ENCODE data around the gene PADI3. TPM values are rescaled to one million over a fixed set of nuclear protein-coding genes. Genes with fewer than 3 reads are reported as not detected.

Gene PADI3
- polyA plus RNA-seq, 3 donors = 0.01 TPM; not detected in 2

DNA sequence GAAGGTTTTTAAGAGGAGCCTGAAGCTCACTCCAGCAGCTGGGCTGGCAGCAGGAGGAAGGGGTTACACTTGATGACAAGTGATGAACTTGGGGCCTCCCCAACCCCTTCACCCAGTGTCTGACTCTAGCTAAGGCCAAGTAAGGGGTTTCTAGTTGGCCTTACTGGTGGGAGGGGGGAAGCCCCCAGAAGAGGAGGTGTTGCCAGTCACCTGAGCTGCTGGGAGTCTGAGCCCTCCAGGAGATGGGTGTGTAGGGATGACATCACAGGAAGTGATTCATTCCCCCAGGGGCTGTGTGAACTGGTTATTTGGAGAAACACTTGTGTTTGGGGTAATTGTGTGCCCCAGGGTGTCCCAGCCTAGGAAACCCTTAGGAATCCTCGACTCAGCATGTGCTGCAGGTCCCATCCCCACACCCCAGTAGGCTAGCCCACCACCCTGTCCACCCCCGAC is 40.9 kb upstream of the PADI3 start:
- no peaks in the 10 kb centered on the region for H3K79me2 ChIP-seq (ENCODE audit: insufficient read depth, low read length)
- no peaks in the 10 kb centered on the region for H3K9me3 ChIP-seq (replicated peaks in 1 of 2; ENCODE audit: control insufficient read depth in 1 of 2, insufficient read depth in 1 of 2, low read length in 2 of 2)
- peak overlapping the region in 1 of 2 donors; percentile 65 for H3K4me3 Mint-ChIP-seq
- peak overlapping the region; percentile 54 to 76 for H3K27ac ChIP-seq (ENCODE audit: low read depth in 1 of 2, low read length in 2 of 2)
- WGBS (ENCODE audit: insufficient coverage) = 40% methylated on average over 2 of the region's 2 CpGs
- no peak overlapping the region for H3K9ac ChIP-seq (ENCODE audit: insufficient read depth, low read length, poor library complexity, severe bottlenecking)
- TF ChIP-seq, protein P1, sequence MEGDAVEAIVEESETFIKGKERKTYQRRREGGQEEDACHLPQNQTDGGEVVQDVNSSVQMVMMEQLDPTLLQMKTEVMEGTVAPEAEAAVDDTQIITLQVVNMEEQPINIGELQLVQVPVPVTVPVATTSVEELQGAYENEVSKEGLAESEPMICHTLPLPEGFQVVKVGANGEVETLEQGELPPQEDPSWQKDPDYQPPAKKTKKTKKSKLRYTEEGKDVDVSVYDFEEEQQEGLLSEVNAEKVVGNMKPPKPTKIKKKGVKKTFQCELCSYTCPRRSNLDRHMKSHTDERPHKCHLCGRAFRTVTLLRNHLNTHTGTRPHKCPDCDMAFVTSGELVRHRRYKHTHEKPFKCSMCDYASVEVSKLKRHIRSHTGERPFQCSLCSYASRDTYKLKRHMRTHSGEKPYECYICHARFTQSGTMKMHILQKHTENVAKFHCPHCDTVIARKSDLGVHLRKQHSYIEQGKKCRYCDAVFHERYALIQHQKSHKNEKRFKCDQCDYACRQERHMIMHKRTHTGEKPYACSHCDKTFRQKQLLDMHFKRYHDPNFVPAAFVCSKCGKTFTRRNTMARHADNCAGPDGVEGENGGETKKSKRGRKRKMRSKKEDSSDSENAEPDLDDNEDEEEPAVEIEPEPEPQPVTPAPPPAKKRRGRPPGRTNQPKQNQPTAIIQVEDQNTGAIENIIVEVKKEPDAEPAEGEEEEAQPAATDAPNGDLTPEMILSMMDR (IDR thresholded peaks at IDR 0.05) = no peak
- peak overlapping the region; percentile 49 to 95 (median 94) for H3K27ac Mint-ChIP-seq
- H3K36me3 Mint-ChIP-seq = peaks cover 0 to 3% of the 10 kb centered on the region in 2 donors
- H3K4me3 ChIP-seq (replicated peaks in 1 of 3; ENCODE audit: low read depth in 2 of 3, low read length in 3 of 3) = peak overlapping the region in 1 of 3 experiments; percentile 47
- no peaks in the 10 kb centered on the region for H4K20me1 ChIP-seq (ENCODE audit: insufficient read depth, low read length)
- peaks cover 9 to 12% (median 12%) of the 10 kb centered on the region in 3 donors for H3K27me3 Mint-ChIP-seq (ENCODE audit: low read depth in 3 of 3)
- H3K4me1 ChIP-seq (ENCODE audit: control insufficient read depth in 1 of 2, insufficient read depth in 2 of 2, low read length in 2 of 2) = peaks cover 43 to 46% of the 10 kb centered on the region in 2 donors
- H3K4me2 ChIP-seq (replicated peaks; ENCODE audit: extremely low read depth, low read length, poor library complexity, severe bottlenecking) = peak overlapping the region; percentile 44
- no peaks in the 10 kb centered on the region for H3K36me3 ChIP-seq (replicated peaks in 1 of 2; ENCODE audit: control insufficient read depth in 1 of 2, insufficient read depth in 2 of 2, low read length in 2 of 2)
- H3K4me1 Mint-ChIP-seq = peaks cover 40% of the 10 kb centered on the region
- no peaks in the 10 kb centered on the region for H3K27me3 ChIP-seq (ENCODE audit: control insufficient read depth in 2 of 2, insufficient read depth in 2 of 2, low read length in 2 of 2)
- peak; percentile 58 to 89 (median 81) for DNase-seq
- intact Hi-C loops (cut with micrococcal nuclease) = no loop called here
- no peak overlapping the region for H2AFZ ChIP-seq (ENCODE audit: insufficient read depth, low read depth, low read length, poor library complexity, severe bottlenecking)
- H3K9me3 Mint-ChIP-seq = peaks cover 0 to 3% (median 0%) of the 10 kb centered on the region in 7 donors

DNA sequence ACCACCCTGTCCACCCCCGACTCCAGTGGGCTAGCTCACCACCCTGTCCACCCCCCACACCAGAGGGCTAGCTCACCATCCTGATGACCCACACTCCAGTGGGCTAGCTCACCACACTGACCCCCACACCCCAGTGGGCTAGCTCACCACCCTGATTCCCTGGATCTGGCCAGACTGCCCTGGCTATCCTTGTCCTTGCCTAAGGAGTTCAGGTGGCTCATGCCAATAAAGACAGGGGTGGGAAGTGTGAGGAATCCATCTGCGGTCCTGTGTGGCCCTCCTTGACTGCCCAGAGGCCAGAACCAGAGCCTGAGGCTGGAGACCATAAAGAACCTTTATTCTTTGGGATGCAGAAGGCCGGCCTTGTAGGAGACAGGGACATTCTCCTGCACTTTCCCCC is 40.4 kb upstream of the PADI3 start:
- TF ChIP-seq, protein P1 (IDR thresholded peaks at IDR 0.05) = no peak
- Histone ChIP-seq H3K9ac (ENCODE audit: insufficient read depth, low read length, poor library complexity, severe bottlenecking) (no peak overlapping the region), H3K27me3 (ENCODE audit: control insufficient read depth in 2 of 2, insufficient read depth in 2 of 2, low read length in 2 of 2) (no peaks in the 10 kb centered on the region), H3K9me3 (replicated peaks in 1 of 2; ENCODE audit: control insufficient read depth in 1 of 2, insufficient read depth in 1 of 2, low read length in 2 of 2) (no peaks in the 10 kb centered on the region), H3K79me2 (ENCODE audit: insufficient read depth, low read length) (no peaks in the 10 kb centered on the region), H3K4me2 (replicated peaks; ENCODE audit: extremely low read depth, low read length, poor library complexity, severe bottlenecking) (peak overlapping the region; percentile 44), H3K4me3 (replicated peaks in 1 of 3; ENCODE audit: low read depth in 2 of 3, low read length in 3 of 3) (peak overlapping the region in 1 of 3 experiments; percentile 47), H3K27ac (ENCODE audit: low read depth in 1 of 2, low read length in 2 of 2) (peak overlapping the region; percentile 54 to 76), H4K20me1 (ENCODE audit: insufficient read depth, low read length) (no peaks in the 10 kb centered on the region), H3K4me1 (ENCODE audit: control insufficient read depth in 1 of 2, insufficient read depth in 2 of 2, low read length in 2 of 2) (peaks cover 45 to 50% of the 10 kb centered on the region in 2 donors), H2AFZ (ENCODE audit: insufficient read depth, low read depth, low read length, poor library complexity, severe bottlenecking) (no peak overlapping the region), H3K36me3 (replicated peaks in 1 of 2; ENCODE audit: control insufficient read depth in 1 of 2, insufficient read depth in 2 of 2, low read length in 2 of 2) (no peaks in the 10 kb centered on the region)
- Mint-ChIP-seq H3K4me1 (peaks cover 45% of the 10 kb centered on the region), H3K27me3 (ENCODE audit: low read depth in 3 of 3) (peaks cover 9 to 17% (median 14%) of the 10 kb centered on the region in 3 donors), H3K9me3 (peaks cover 0 to 3% (median 0%) of the 10 kb centered on the region in 7 donors), H3K4me3 (no peak overlapping the region), H3K27ac (peak overlapping the region; percentile 33 to 95 (median 85)), H3K36me3 (peaks cover 0 to 4% of the 10 kb centered on the region in 2 donors)
- no peak for DNase-seq
- intact Hi-C loops (cut with micrococcal nuclease) = no loop called here
- WGBS (ENCODE audit: insufficient coverage) = 94% methylated on average over 2 of the region's 3 CpGs

Data from CD14-positive monocyte (primary cell).